Measurements from ENCODE around the gene IL9R.
"Not testable (repeated sequence)": the region's sequence is repeated elsewhere in the genome, so short reads cannot be mapped to it uniquely, and the experiment has no call there.

Gene IL9R

DNA sequence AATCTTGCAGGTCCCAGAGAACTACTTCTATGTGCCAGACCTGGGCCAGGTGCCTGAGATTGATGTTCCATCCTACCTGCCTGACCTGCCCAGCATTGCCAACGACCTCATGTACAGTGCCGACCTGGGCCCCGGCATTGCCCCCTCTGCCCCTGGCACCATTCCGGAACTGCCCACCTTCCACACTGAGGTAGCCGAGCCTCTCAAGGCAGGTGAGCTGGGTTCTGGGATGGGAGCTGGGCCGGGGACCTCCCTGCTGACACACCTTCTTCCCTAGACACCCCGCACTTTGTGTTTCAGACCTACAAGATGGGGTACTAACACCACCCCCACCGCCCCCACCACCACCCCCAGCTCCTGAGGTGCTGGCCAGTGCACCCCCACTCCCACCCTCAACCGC is 25.5 kb downstream of the IL9R start:
- not testable (repeated sequence) for H3K4me3 ChIP-seq (replicated peaks in 1 of 2; ENCODE audit: low read depth in 2 of 2, low read length in 2 of 2)

DNA sequence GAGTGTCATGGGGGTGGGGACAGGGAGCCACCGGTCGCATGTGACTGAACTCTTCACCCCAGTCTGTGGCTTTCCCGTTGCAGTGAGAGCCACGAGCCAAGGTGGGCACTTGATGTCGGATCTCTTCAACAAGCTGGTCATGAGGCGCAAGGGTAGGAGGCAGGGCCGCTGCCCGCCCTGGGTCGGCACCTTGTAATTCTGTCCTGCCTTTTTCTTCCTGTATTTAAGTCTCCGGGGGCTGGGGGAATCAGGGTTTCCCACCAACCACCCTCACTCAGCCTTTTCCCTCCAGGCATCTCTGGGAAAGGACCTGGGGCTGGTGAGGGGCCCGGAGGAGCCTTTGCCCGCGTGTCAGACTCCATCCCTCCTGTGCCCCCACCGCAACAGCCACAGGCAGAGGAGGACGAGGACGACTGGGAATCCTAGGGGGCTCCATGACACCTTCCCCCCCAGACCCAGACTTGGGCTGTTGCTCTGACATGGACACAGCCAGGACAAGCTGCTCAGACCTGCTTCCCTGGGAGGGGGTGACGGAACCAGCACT is 27.5 kb downstream of the IL9R start:
- not testable (repeated sequence) for H3K4me3 ChIP-seq (replicated peaks in 1 of 2; ENCODE audit: low read depth in 2 of 2, low read length in 2 of 2); DNase-seq (ENCODE audit: low read depth in 2 of 2)

More for the DNA sequence above, 25.5 kb downstream of the IL9R start:
- not testable (repeated sequence) for DNase-seq (ENCODE audit: low read depth in 2 of 2)

DNA sequence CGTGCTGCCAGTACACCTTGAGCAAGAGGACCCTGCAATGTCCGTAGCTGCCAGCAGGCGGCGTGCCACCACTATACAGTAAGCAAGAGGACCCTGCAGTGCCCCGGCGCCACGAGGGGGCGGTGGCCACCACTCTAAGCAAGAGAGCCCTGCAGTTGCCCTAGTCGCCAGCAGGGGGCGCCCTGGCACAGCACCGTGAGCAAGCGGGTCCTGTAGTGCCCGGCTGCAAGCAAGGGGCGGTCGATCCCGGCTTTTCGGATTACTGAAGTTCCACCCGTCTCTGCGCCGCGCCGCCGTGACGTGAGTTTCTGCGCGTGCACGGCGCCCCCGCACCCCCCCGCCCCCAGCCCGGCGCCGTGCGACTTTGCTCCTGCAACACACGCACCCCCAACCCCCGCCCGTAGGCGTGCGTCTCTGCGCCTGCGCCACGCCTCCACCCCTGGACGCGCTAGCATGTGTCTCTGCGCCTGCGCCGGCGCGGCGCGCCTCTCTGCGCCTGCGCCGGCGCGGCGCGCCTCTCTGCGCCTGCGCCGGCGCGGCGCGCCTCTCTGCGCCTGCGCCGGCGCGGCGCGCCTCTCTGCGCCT is 31.2 kb downstream of the IL9R start:
- not testable (repeated sequence) for H3K4me3 ChIP-seq (replicated peaks in 1 of 2; ENCODE audit: low read depth in 2 of 2, low read length in 2 of 2); DNase-seq (ENCODE audit: low read depth in 2 of 2)

DNA sequence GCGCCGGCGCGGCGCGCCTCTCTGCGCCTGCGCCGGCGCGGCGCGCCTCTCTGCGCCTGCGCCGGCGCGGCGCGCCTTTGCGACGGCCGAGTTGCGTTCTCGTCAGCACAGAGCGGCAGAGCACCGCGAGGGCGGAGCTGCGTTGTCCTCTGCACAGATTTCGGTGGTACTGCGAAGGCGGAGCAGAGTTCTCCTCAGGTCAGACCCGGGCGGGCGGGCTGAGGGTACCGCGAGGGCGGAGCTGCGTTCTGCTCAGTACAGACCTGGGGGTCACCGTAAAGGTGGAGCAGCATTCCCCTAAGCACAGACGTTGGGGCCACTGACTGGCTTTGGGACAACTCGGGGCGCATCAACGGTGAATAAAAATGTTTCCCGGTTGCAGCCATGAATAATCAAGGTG is 31.8 kb downstream of the IL9R start:
- DNase-seq (ENCODE audit: low read depth in 2 of 2); H3K4me3 ChIP-seq (replicated peaks in 1 of 2; ENCODE audit: low read depth in 2 of 2, low read length in 2 of 2): not testable (repeated sequence)

DNA sequence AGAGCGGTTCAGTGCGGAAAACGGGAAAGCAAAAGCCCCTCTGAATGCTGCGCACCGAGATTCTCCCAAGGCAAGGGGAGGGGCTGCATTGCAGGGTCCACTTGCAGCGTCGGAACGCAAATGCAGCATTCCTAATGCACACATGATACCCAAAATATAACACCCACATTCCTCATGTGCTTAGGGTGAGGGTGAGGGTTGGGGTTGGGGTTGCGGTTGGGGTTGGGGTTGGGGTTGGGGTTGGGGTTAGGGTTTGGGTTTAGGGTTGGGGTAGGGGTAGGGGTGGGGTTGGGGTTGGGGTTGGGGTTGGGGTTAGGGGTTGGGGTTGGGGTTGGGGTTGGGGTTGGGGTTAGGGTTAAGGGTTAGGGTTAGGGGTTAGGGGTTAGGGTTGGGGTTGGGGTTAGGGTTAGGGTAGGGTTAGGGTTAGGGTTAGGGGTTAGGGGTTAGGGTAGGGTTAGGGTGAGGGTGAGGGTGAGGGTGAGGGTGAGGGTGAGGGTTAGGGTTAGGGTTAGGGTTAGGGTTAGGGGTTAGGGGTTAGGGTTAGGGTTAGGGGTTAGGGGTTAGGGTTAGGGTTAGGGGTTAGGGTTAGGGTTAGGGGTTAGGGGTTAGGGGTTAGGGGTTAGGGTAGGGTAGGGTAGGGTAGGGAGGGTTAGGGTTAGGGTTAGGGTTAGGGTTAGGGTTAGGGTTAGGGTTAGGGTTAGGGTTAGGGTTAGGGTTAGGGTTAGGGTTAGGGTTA is 32.4 kb downstream of the IL9R start:
- not testable (repeated sequence) for H3K4me3 ChIP-seq (replicated peaks in 1 of 2; ENCODE audit: low read depth in 2 of 2, low read length in 2 of 2); DNase-seq (ENCODE audit: low read depth in 2 of 2)

DNA sequence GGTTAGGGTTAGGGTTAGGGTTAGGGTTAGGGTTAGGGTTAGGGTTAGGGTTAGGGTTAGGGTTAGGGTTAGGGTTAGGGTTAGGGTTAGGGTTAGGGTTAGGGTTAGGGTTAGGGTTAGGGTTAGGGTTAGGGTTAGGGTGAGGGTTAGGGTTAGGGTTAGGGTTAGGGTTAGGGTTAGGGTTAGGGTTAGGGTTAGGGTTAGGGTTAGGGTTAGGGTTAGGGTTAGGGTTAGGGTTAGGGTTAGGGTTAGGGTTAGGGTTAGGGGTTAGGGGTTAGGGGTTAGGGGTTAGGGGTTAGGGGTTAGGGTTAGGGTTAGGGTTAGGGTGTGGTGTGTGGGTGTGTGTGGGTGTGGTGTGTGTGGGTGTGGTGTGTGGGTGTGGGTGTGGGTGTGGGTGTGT is 33.0 kb downstream of the IL9R start:
- not testable (repeated sequence) for H3K4me3 ChIP-seq (replicated peaks in 1 of 2; ENCODE audit: low read depth in 2 of 2, low read length in 2 of 2); DNase-seq (ENCODE audit: low read depth in 2 of 2)
